ENCODE results near the gene CAMK2A.

Gene CAMK2A

DNA sequence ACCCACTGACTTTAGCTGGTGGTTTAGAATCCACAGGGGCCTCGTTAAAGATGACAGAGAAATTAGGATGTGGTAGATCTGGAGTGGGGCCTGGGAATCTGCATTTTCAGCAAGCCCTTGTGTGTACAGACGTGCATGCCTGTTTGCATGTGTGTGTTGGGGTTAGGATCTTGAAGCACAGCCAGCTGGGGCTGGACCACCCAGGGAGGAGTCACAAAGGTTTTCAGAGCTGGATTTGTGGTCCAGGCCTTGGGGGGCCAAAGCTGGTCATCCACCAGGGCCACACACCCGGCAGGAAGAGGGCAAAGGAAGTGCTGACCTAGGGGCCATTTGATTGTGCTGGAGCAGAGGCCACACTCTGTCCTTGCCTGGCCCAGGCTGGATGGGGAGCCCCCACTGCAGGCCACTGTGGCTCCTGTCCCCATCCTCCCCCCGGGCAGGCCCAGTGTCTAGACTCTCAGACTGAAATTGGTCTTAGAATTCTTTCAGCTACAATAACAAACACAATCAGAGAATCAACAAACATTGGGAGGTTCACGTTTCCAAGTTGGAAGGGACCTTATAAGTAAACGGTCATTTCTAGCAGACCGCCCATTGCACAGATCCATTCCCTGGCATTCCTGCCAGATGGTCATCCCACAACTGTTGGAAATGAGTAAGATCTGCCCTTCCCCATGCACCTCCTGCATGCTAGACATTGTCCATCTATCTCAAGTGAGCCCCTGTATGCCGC lies 112.7 kb downstream of the CAMK2A start:
- peaks cover 13% of the 10 kb centered on the region for H3K27me3 Mint-ChIP-seq
- no peak for ATAC-seq

DNA sequence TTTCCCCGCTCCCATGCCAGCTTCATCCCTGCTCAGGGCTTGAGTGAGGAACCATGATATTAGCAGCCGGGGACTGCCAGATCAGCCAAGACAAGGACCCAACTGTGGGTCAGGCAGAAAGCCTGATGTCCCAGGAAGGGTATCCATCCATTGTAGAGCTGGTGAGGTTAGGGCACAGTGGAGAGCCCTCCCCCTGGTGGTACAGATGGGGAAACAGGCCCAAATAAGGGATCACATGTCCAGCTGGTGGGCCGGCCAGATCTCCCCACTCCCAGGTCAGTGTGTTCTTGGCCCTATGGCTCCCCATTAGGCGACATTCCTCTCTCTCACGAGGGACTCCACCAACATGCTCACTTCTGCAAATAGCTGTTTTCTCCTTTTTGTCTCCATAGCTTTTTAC lies 114.0 kb downstream of the CAMK2A start:
- ATAC-seq (no peak), DNase-seq (no peak)
- H3K9me3 Mint-ChIP-seq: no peaks in the 10 kb centered on the region
- H3K4me1 Mint-ChIP-seq: no peaks in the 10 kb centered on the region
- no peak overlapping the region for H3K27ac Mint-ChIP-seq
- H3K4me3 Mint-ChIP-seq: no peak overlapping the region
- H3K36me3 Mint-ChIP-seq (ENCODE audit: low read depth): no peaks in the 10 kb centered on the region
- peaks cover 19% of the 10 kb centered on the region for H3K27me3 Mint-ChIP-seq

More for the DNA sequence above, 112.7 kb downstream of the CAMK2A start:
- Mint-ChIP-seq H3K27ac (no peak overlapping the region), H3K36me3 (ENCODE audit: low read depth) (no peaks in the 10 kb centered on the region), H3K4me3 (no peak overlapping the region), H3K9me3 (no peaks in the 10 kb centered on the region), H3K4me1 (no peaks in the 10 kb centered on the region)
- DNase-seq: no peak

DNA sequence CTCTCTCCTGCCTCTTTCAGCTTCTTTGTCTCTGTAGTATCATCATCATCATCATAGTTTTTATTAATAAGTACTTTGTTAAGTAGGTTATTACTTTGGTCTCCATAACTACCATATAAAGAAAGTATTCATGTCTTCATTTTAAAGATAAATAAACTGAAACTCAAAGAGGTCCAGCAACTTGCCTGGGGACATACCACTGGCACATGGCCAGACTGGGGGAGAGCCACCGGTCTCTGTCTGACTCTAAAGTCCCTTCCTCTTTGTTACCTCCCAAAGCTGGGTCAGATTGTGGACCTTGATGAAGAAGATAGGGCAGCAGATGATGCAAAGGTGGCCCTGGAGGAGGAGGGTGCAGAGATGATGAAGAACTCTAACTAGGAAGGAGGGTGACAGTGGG lies 114.5 kb downstream of the CAMK2A start:
- no peaks in the 10 kb centered on the region for H3K4me1 Mint-ChIP-seq
- H3K27me3 Mint-ChIP-seq: peaks cover 24% of the 10 kb centered on the region
- DNase-seq: no peak
- H3K9me3 Mint-ChIP-seq: no peaks in the 10 kb centered on the region
- no peak overlapping the region for H3K27ac Mint-ChIP-seq
- no peaks in the 10 kb centered on the region for H3K36me3 Mint-ChIP-seq (ENCODE audit: low read depth)
- H3K4me3 Mint-ChIP-seq: no peak overlapping the region
- no peak for ATAC-seq

GRCh38 chr5:150174285-150174684 lies 115.3 kb downstream of the CAMK2A start:
- ATAC-seq (no peak), DNase-seq (no peak)
- Mint-ChIP-seq H3K4me3 (no peak overlapping the region), H3K27me3 (peaks cover 29% of the 10 kb centered on the region), H3K4me1 (no peaks in the 10 kb centered on the region), H3K27ac (no peak overlapping the region), H3K9me3 (no peaks in the 10 kb centered on the region), H3K36me3 (ENCODE audit: low read depth) (no peaks in the 10 kb centered on the region)

- no peak for DNase-seq
- no peaks in the 10 kb centered on the region for H3K36me3 Mint-ChIP-seq (ENCODE audit: low read depth)
- peaks cover 38% of the 10 kb centered on the region for H3K27me3 Mint-ChIP-seq
- H3K4me3 Mint-ChIP-seq: no peak overlapping the region
- no peaks in the 10 kb centered on the region for H3K9me3 Mint-ChIP-seq
- no peak for ATAC-seq
- H3K4me1 Mint-ChIP-seq: no peaks in the 10 kb centered on the region
- no peak overlapping the region for H3K27ac Mint-ChIP-seq
Measured at GRCh38 chr5:150173161-150173560, 116.4 kb downstream of the CAMK2A start.

- Mint-ChIP-seq H3K4me1 (no peaks in the 10 kb centered on the region), H3K36me3 (ENCODE audit: low read depth) (no peaks in the 10 kb centered on the region), H3K4me3 (no peak overlapping the region), H3K9me3 (no peaks in the 10 kb centered on the region), H3K27ac (no peak overlapping the region), H3K27me3 (peaks cover 42% of the 10 kb centered on the region)
- DNase-seq: no peak
- no peak for ATAC-seq
Measured at GRCh38 chr5:150172556-150172955, 117.0 kb downstream of the CAMK2A start.

GRCh38 chr5:150172145-150172544 lies 117.4 kb downstream of the CAMK2A start:
- no peaks in the 10 kb centered on the region for H3K36me3 Mint-ChIP-seq (ENCODE audit: low read depth)
- H3K9me3 Mint-ChIP-seq: no peaks in the 10 kb centered on the region
- no peak for ATAC-seq
- no peak overlapping the region for H3K27ac Mint-ChIP-seq
- peaks cover 46% of the 10 kb centered on the region for H3K27me3 Mint-ChIP-seq
- DNase-seq: no peak
- H3K4me3 Mint-ChIP-seq: no peak overlapping the region
- no peaks in the 10 kb centered on the region for H3K4me1 Mint-ChIP-seq

Measured in activated naive CD8-positive, alpha-beta T cell treated with anti-CD3 and anti-CD28 coated beads, Interleukin-2, amount 50 U/mL, for 24 hours (primary cell).